Measurements from ENCODE around the gene UAP1L1.
"Not testable (repeated sequence)": the region's sequence is repeated elsewhere in the genome, so short reads cannot be mapped to it uniquely, and the experiment has no call there.

The UAP1L1 gene

DNA sequence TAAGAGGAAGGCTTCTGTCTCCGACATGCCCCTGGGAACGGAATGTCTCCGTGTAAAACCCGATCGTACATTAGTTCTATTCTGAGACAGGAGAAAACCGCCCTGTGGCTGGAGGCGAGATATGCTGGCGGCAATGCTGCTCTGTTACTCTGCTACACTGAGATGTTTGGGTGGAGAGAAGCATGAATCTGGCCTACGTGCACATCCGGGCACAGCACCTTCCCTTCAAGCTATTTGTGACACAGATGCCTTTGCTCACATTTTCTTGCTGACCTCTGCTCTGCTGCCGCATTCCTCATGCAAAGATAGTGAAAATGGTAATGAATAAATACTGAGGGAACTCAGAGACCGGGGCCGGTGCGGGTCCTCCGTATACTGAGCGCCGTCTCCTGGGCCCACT, 39.4 kb downstream of the UAP1L1 start:
- no peak for DNase-seq

DNA sequence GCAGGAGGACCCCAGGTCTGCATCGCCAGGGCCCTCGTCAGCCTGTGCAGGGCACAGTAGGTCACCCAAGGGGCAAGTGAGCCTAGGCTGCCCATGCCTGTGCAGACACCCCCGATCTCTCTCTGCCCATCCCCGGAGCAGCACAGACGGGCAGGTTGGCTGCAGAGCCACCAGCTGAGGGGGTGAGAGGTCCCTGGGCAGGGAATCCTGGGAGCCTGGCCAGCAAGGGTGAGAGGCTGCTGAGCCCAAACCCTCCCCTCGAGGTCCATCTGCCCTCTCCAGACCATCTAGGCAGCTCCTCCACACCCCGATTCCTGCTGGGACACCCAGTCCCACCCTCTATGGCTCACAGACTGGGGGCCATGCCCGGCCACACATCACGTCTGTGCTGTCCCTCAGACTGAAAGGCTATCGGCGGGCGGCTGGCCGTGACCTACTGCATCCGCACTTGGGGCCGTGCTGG, 40.0 kb downstream of the UAP1L1 start:
- no peak for DNase-seq

DNA sequence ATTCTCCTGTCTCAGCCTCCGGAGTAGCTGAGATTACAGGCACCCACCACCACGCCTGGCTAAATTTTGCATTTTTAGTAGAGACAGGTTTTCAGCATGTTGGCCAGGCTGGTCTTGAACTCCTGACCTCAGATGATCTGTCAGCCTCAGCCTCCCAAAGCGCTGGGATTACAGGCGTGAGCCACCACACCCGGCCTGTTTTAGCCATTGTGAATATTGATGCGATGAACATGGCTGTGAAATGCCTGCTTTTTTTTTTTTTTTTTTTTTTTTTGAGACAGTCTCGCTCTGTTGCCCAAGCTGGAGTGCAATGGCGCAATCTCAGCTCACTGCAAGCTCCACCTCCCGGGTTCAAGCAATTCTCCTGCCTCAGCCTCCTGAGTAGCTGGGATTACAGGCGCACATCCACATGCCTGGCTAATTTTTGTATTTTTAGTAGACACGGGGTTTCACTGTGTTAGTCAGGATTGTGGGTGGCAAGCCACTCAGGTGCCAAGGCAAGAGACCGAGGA, 40.8 kb downstream of the UAP1L1 start:
- DNase-seq, result not testable (repeated sequence)

DNA sequence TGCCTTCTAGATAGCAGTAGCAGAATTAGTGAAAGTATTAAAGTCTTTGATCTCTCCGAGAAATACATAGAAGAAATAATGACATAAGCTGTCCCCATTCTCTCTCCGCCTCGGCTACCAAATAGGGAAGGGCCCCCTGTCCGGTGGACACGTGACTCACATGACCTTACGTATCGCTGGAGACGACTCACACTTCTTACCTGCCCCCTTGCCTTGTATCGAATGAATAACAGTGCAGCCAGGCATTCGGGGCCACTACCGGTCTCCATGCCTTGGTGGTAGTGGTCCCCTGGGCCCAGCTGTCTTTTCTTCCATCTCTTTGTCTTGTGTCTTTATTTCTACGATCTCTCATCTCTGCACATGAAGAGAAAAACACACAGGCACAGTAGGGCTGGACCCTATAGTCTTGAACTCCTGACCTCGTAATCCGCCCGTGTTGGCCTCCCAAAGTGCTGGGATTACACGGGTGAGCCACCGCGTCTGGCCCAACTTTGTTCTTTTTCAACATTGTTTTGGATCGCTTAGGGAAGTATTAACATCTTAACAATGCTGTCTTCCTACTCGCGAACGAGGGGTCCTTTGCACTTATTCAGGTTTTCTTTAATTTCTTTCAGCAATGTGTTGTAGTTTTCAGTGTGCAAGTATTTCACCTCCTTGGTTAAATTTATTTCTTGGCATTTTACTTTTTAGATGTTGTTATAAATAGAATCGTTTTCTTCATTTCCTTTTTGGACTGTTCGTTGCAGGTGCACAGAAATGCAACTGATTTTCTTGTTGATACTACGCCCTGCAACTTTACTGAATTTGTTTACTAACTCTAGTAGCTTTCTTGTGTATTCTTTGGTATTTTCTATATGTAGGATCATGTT, 44.8 kb downstream of the UAP1L1 start:
- DNase-seq, result peak; percentile 16

DNA sequence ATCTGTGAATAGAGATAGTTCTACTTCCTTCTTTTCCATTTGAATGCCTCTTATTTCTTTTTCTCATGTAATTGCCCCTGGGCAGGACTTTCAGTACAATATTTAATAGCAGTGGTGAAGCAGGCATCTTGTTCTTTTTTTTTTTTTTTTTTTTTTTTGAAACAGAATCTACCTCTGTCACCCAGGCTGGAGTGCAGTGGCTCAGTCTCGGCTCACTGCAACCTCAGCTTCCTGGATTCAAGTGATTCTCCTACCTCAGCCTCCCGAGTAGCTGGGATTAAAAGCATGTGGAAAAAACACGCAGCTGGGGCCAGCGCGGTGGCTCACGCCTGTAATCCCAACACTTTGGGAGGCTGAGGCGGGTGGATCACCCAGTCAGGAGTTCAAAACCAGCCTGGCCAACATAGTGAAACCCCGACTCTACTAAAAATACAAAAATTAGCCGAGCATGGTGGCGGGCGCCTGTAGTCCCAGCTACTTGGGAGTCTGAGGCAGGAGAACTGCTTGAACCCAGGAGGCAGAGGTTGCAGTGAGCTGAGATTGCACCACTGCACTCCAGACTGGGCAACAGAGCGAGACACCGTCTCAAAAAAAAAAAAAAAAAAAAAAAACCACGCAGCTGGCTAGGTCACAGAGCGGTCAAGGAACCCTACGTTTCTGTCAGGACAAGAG, 45.6 kb downstream of the UAP1L1 start:
- DNase-seq, result not testable (repeated sequence)

DNA sequence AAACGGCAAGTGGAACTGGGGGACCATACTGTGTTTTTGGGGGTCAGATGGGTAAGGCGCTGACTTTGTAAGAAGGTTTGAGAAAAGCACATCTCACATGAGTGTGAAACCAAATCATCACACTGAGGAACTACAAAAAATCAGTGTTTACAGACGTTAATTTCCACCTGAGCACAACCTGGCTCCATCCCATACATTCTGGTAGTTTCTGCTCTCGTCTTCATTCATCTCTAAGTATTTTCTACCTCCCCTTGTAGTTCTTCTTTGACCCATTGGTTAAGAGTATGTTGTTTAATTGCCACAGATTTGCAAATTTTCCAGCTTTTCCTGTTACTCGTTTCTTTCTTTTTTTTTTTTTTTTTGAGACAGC, 46.1 kb downstream of the UAP1L1 start:
- DNase-seq, result no peak

DNA sequence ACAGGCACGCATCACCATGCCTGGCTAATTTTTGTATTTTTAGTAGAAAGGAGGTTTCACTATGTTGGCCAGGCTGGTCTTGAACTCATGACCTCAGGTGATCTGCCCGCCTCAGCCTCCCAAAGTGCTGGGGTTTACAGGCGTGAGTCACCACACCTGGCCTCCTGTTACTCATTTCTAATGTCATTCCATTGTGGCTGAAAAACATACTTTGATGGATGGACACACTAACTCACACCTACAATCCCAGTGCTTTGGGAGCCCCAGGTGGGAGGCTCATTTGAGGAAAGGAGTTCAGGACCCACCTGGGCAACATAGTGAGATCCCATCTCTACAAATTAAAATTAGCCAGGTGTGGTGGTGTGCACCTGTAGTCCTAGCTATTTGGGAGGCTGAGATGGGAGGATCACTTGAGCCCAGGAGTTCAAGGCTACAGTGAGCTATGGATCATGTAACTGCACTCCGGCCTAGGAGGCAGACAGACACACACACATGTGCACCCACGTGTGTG, 46.7 kb downstream of the UAP1L1 start:
- DNase-seq, result not testable (repeated sequence)

DNA sequence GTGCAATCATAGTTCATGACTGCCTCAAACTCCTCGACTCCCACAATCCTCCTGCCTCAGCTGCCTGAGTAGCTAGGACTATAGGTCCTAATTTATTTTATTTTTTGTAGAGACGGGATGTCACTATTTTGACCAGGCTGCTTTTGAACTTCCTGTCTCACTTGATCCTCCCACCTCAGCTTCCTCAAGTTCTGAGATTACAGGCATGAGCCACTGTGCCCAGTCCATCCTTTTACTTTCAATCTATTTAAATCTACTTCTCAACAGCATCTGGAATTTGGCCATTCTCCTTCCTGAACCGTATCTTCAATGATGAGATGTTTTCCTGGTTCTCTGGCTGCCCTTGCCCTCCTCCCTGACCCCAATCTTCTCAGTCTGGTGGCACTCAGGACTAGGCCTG, 49.5 kb downstream of the UAP1L1 start:
- DNase-seq, result no peak

DNA sequence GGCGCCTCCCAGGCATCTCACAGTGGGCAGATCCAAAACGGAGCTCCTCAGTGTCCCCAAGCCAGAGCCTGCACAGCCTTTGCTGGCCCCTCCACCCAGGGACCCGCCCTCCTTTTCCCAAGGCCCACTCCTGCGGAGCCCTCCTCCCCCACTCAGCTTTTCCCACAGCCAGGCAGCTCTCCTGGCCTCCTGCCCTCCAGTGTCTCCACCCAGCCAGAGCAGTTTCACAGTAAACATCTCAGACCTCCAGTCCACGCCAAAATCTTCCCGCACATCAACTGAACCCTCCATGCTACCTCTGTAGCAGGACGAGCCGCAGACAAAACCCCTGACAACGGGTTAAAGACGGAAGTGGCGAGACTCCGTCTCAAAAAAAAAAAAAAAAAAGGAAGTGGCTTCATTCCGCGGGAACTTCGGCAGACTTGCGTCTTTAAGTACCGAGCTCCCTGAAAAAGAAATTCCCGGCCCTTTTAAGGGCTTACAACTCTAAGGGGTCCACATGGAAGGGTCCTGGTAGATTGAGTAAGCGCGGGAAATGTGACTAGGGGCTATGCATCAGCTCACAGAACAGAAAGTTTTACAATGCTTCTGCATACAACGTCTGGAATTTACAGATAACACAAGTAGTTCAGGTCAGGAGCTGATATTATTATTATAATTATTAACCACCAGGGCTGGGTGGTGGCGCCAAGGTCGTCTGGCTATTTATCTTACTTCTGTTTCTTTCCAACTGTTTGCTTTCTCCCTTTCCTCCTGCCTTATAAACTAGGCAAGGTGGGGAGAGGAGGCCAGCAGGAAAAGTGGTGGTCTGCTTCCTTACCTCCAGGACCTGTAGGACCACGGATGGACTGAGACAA, 50.2 kb downstream of the UAP1L1 start:
- no peak for DNase-seq

DNA sequence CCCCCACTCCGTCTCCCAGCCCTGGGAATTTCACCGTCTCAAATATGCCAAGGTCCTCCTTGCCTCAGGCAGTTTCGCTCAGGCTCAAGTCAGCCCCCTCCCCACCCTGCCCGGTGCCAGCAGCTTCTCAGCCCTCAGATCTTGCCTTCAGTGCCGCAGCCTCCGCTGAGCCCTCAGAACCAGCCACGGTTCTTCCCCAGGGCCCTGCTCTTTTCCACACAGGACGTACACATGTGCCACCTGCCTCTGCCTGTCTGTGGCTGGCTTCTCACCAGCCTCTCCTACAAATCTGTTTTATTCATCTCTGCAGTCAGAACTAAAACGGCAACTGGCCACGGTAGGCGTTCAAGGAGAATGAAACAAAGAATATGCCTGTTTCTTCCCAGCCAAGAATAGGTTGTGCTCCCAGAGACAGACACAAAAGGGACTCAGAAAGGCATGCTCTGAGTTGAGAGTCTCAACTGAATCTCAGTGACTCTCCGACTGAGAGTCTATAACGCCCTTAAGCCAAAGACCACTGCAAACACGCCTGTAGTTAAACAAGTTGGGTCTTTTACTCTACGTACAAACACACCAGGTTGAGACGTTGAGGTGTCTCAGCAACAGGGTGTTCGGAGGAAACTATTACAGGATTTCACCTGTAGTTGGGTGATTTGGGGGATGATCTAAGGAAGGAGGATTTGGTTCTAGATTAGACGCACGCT, 51.0 kb downstream of the UAP1L1 start:
- no peak for DNase-seq

DNA sequence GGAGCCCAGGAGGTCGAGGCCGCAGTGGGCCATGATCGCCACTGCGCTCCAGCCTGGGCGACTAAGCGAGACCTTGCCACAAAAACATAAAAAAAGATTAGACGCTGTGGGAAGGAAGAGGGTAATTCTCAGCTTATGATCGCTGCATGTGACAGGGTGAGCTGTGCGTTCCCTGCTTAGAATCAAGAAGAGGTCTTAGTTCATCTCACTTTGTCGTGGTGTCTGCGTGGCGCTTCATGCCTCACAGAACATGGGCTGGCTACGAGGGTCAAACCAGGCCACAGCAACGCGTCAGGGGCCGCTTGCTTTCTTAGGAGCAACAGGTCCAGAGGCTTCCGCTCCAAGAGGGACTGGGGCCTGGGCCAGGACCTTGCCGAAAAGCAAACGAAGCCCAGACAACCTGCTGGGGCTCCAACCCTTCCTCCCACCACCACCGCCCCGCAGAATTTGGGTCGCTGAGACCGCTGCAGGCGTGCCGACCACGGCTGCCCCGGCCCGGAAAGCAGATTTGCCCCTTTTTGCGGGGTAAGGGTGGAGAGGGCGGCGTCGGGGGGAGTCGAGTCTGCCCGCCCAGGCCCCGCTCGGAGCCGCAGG, 51.6 kb downstream of the UAP1L1 start:
- DNase-seq, result peak; percentile 59

DNA sequence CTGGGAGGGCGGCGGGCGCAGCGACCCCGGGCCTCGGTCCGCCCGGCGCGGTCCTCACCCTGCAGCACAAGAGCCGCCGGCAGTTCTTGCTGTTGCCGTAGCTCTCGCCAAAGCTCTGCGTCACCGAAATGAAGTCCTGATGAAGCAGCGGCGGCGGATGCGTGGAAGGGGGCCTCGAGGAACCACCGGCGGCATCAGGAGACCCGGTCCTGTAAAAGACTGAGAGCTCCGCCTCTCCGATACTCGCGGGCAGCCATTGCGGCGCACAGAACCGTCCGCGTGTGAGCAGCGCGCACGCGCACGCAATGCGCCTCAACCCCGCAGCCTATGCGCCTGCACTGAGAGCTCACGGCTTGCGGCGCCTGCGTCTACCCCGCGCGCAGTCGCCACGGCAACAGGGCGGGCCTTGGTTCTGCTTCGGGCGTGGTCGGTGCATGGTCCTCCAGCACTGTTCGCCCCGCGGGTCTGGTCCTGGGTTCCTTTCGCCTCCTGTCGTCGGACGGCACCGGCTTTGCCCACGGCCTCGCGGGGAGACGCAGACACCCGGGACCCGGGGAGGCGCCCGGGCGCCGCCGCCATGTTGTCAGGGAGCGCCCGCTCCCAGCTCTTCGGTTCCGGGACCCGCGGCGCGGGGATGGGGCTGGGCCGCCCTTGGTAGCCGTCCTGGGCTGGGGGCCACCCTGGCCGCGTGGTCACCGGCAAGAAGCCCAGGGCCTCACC, 52.3 kb downstream of the UAP1L1 start:
- peak; percentile 94 for DNase-seq

DNA sequence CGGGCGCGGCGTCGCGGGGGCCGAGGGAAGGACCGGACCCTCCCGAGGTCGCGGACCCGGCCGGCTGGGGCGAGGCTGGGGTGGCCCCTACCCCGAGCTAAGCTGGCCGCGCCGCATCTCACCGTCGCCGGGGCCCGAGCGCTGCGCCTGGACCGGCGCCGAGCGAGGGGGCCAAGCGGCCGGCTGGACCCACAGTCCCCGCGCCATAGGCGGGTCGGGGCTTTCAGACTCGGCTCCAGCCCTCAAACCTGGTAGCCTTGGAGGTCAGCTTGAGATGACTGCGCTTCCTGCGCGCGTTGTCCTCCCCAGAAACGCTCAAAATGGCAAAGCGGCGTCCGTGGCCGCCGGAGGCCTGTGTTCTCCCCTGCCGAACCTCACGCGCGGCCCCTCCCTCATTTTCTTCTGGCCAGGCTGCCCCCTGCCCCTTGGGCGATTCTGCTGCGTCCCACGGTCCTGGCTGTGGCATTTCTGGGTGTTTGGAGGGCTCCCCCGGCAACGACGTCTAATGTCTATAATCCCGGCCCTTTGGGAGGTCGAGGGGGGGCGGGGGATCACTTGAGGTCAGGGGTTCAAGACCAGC, 52.9 kb downstream of the UAP1L1 start:
- DNase-seq, result peak; percentile 41

All from NCI-H82 (cell line).